Measurements from ENCODE around the gene FBP2.

GRCh38 chr9:94586316-94586715 is 7.3 kb downstream of the FBP2 start:
- TF ChIP-seq TAF1 (IDR thresholded peaks at IDR 0.05; ENCODE audit: low read depth, low read length) (no peak), ATF2 (IDR thresholded peaks at IDR 0.05; ENCODE audit: low read length) (no peak), CTCF (IDR thresholded peaks at IDR 0.05; ENCODE audit: control extremely low read depth in 1 of 3, insufficient read depth in 1 of 3, low read depth in 1 of 3, low read length in 3 of 3) (no peak), EZH2 (IDR thresholded peaks at IDR 0.05; ENCODE audit: low read depth, low read length, severe bottlenecking) (no peak), POLR2A (IDR thresholded peaks at IDR 0.05; ENCODE audit: control extremely low read depth in 1 of 2, low read depth in 2 of 2, low read length in 2 of 2) (no peak), USF2 (IDR thresholded peaks at IDR 0.05; ENCODE audit: low read length) (no peak), RAD21 (IDR thresholded peaks at IDR 0.05 in 1 of 2, conservative IDR thresholded peaks at IDR 0.05 in 1 of 2; ENCODE audit: low read depth in 2 of 2, low read length in 2 of 2) (no peak)

Data from H1 (cell line).